Keratinocyte (primary cell): ENCODE measurements around the gene ACSL6. TPM values are rescaled to one million over a fixed set of nuclear protein-coding genes. Genes with fewer than 3 reads are reported as not detected.

Experiments
- DNase-seq: peaks from one replicate; pipeline ENCODE4 v3.0.0-alpha.2; 2011; ENCODE audit warnings: low read depth, missing footprints, low spot score
- FAIRE-seq: peaks from 2 replicates; lab custom pipeline; 2011; peaks lifted over from hg19 to GRCh38; lab: Jason Lieb, UNC
- H2AFZ ChIP-seq: 2 replicates; pipeline ENCODE4 v1.6.0; 2012; ENCODE audit warnings: low read length, control low read depth, inconsistent platforms; ENCODE audit not compliant: control insufficient read depth
- H3K27ac ChIP-seq: 2 replicates; pipeline ENCODE4 v1.5.1; 2011; ENCODE audit warnings: low read length; ENCODE audit not compliant: control insufficient read depth, insufficient read depth
- H3K27me3 ChIP-seq: 3 replicates; pipeline ENCODE4 v1.6.0; 2011; ENCODE audit warnings: low read length; ENCODE audit not compliant: control insufficient read depth, insufficient read depth; ENCODE audit errors: extremely low read depth
- H3K36me3 ChIP-seq, 2 experiments: 2 replicates in 1 of 2; 3 replicates in 1 of 2; pipeline ENCODE4 v1.5.1; 2011; ENCODE audit warnings: low read length in 2 of 2, mild to moderate bottlenecking in 1 of 2; ENCODE audit not compliant: control insufficient read depth in 2 of 2, insufficient read depth in 2 of 2; ENCODE audit errors: extremely low read depth in 1 of 2
- H3K4me1 ChIP-seq: 3 replicates; pipeline ENCODE4 v1.5.1; 2011; ENCODE audit warnings: low read length; ENCODE audit not compliant: control insufficient read depth, insufficient read depth; ENCODE audit errors: extremely low read depth
- H3K4me2 ChIP-seq: 3 replicates; pipeline ENCODE4 v1.6.0; 2011; ENCODE audit warnings: low read depth, low read length; ENCODE audit not compliant: control insufficient read depth, insufficient read depth; ENCODE audit errors: extremely low read depth
- H3K4me3 ChIP-seq, 3 experiments: fragments of 200-600 bp in 1 of 3; sonication (generic) in 1 of 3; 2 replicates in 2 of 3; 3 replicates in 1 of 3; pipeline ENCODE4 v1.5.1; 2011 to 2016; ENCODE audit warnings: low read length in 3 of 3, mild to moderate bottlenecking in 3 of 3, control low read depth in 2 of 3, inconsistent platforms in 1 of 3, low read depth in 1 of 3, mixed read lengths in 1 of 3, mixed run types in 1 of 3, moderate library complexity in 1 of 3; ENCODE audit not compliant: control insufficient read depth in 2 of 3, insufficient read depth in 2 of 3; ENCODE audit errors: extremely low read depth in 1 of 3
- H3K79me2 ChIP-seq: 2 replicates; pipeline ENCODE4 v1.6.0; 2012; ENCODE audit warnings: low read length; ENCODE audit not compliant: control insufficient read depth, insufficient read depth
- H3K9ac ChIP-seq: 3 replicates; pipeline ENCODE4 v1.6.0; 2011; ENCODE audit warnings: low read length; ENCODE audit not compliant: control insufficient read depth, insufficient read depth; ENCODE audit errors: extremely low read depth
- H3K9me1 ChIP-seq: 3 replicates; pipeline ENCODE4 v1.6.0; 2011; ENCODE audit warnings: low read length; ENCODE audit not compliant: control insufficient read depth, insufficient read depth; ENCODE audit errors: extremely low read depth
- H3K9me3 ChIP-seq: 2 replicates; pipeline ENCODE4 v1.5.1; 2012; ENCODE audit warnings: low read depth, low read length; ENCODE audit not compliant: control insufficient read depth
- H4K20me1 ChIP-seq: 3 replicates; pipeline ENCODE4 v1.6.0; 2011; ENCODE audit warnings: low read length; ENCODE audit not compliant: control insufficient read depth, insufficient read depth; ENCODE audit errors: extremely low read depth
- EZH2 ChIP-seq: IDR thresholded peaks from one replicate; pipeline ENCODE4 v1.6.1; 2012; ENCODE audit warnings: inconsistent platforms, mild to moderate bottlenecking, low read length, moderate library complexity
- dilution Hi-C: fragments of 300-500 bp; cut with MboI; formaldehyde crosslinking; loops from one replicate; pipeline ENCODE4 v1.7.0; 2020; ENCODE audit warnings: low sequenced_read_pairs; ENCODE audit not compliant: extremely low pct_ligation_motif_present
- polyA plus RNA-seq, 5 experiments: library from polyadenylated mRNA; depleted of rRNA in 3 of 5; stranded (reverse) in 3 of 5; stranded (forward) in 1 of 5; unstranded in 1 of 5; fragments of >200 nt; gene quantifications; 1 replicate in 1 of 5; 2 replicates in 3 of 5; 3 replicates in 1 of 5; pipeline versions ENCODE4 v1.2.1 to v1.2.3, GENCODE V29; 2011 to 2012; ENCODE audit warnings: missing spikeins in 2 of 5, low read depth in 1 of 5, low replicate concordance in 1 of 5
- TF ChIP-seq, protein P1 (sequence below), 3 experiments: IDR thresholded peaks in 1 of 3; conservative IDR thresholded peaks in 1 of 3; optimal IDR thresholded peaks in 1 of 3; 2 replicates in 2 of 3; 3 replicates in 1 of 3; pipeline versions ENCODE3 to v1.5.1; 2011; ENCODE audit warnings: low read length in 3 of 3, mild to moderate bottlenecking in 3 of 3, moderate library complexity in 2 of 3, control low read depth in 1 of 3, inconsistent platforms in 1 of 3; ENCODE audit not compliant: insufficient read depth in 2 of 3; ENCODE audit errors: extremely low read depth in 1 of 3

ACSL6 gene
- polyA plus RNA-seq, 1 donor (not counting 4 experiments of a cell fraction or from before 2014, with no cell fraction given): 0.18 TPM

DNA sequence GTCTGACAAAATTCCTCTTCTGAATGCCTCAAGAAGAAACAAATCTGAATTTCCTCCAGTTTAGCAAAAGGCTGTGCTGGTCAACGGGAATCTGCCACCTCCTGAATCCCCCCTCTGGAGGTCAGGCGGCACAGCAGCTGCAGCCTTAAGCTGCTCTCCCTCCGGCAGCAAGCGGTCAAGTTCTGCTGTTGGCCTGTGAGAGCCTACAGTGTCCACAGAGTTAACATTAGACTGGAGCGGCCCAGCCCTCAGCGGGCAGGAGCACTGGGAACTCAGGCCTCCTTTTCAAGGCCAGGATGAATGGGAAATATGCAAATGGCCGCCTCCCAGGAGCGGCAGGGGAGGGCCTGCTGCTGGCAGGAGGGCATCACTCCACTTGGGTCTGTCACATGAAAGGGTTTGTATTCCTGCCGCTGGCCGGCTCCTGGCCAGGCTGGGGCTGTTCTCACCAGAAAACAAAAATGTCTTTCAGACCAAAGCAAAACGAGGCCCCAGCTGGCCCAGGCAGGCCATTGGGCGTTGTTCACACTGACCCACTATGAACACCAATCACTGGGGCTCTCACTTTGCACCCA lies 8.2 kb downstream of the ACSL6 start:
- no peak overlapping the region for H3K4me3 ChIP-seq
- H3K9me1 ChIP-seq: no peaks in the 10 kb centered on the region
- H4K20me1 ChIP-seq: no peaks in the 10 kb centered on the region
- H3K4me1 ChIP-seq: peaks cover 5% of the 10 kb centered on the region
- FAIRE-seq (no peak), DNase-seq (no peak)
- H3K9ac ChIP-seq: no peak overlapping the region
- H3K79me2 ChIP-seq: no peaks in the 10 kb centered on the region
- H2AFZ ChIP-seq: no peak overlapping the region
- no peak overlapping the region for H3K27ac ChIP-seq
- peaks cover 13% of the 10 kb centered on the region for H3K27me3 ChIP-seq
- no peak overlapping the region for H3K4me2 ChIP-seq
- H3K36me3 ChIP-seq: no peaks in the 10 kb centered on the region
- dilution Hi-C loops: no loop called here
- TF ChIP-seq, protein P1, sequence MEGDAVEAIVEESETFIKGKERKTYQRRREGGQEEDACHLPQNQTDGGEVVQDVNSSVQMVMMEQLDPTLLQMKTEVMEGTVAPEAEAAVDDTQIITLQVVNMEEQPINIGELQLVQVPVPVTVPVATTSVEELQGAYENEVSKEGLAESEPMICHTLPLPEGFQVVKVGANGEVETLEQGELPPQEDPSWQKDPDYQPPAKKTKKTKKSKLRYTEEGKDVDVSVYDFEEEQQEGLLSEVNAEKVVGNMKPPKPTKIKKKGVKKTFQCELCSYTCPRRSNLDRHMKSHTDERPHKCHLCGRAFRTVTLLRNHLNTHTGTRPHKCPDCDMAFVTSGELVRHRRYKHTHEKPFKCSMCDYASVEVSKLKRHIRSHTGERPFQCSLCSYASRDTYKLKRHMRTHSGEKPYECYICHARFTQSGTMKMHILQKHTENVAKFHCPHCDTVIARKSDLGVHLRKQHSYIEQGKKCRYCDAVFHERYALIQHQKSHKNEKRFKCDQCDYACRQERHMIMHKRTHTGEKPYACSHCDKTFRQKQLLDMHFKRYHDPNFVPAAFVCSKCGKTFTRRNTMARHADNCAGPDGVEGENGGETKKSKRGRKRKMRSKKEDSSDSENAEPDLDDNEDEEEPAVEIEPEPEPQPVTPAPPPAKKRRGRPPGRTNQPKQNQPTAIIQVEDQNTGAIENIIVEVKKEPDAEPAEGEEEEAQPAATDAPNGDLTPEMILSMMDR (optimal IDR thresholded peaks at IDR 0.05 in 1 of 3, IDR thresholded peaks at IDR 0.05 in 1 of 3, conservative IDR thresholded peaks at IDR 0.05 in 1 of 3; ENCODE audit: extremely low read depth in 1 of 3, insufficient read depth in 2 of 3, low read length in 3 of 3): no peak
- TF ChIP-seq EZH2: no peak
- no peaks in the 10 kb centered on the region for H3K9me3 ChIP-seq

DNA sequence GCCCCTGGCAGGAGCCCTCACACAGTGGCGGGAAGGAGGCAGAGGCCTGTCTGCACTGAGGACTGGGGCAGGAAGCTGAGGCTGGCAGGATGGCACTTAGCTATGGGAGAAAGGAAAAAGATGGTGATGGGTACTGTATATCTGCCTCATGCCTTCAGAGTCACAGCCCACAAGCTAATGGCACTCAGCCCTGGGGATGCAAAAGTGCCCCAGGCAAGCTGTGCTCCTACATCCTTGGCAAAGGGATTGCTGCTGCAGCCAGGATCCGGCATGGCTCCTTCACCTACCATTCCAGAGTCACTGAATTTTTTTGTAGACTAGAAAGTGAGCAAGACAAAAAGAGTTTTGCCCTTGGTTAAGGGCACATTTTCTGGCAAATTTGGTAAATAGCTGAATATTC lies 8.7 kb downstream of the ACSL6 start:
- Histone ChIP-seq H3K36me3 (no peaks in the 10 kb centered on the region), H2AFZ (no peak overlapping the region), H3K9me1 (no peaks in the 10 kb centered on the region), H4K20me1 (no peaks in the 10 kb centered on the region), H3K4me1 (no peaks in the 10 kb centered on the region), H3K79me2 (no peaks in the 10 kb centered on the region), H3K4me3 (no peak overlapping the region), H3K27ac (no peak overlapping the region), H3K9me3 (no peaks in the 10 kb centered on the region), H3K9ac (no peak overlapping the region), H3K27me3 (peaks cover 13% of the 10 kb centered on the region), H3K4me2 (no peak overlapping the region)
- dilution Hi-C loops: no loop called here
- FAIRE-seq (no peak), DNase-seq (no peak)
- no peak for TF ChIP-seq EZH2
- TF ChIP-seq, protein P1 (optimal IDR thresholded peaks at IDR 0.05 in 1 of 3, IDR thresholded peaks at IDR 0.05 in 1 of 3, conservative IDR thresholded peaks at IDR 0.05 in 1 of 3; ENCODE audit: extremely low read depth in 1 of 3, insufficient read depth in 2 of 3, low read length in 3 of 3): no peak
